HEK293 (cell line): Measurements from ENCODE around the gene CD40.

Source experiments
- CTCF ChIP-seq: fragments of 450-650 bp; formaldehyde crosslinking; IDR thresholded peaks from 2 replicates; pipeline ENCODE4 v1.5.1; 2016; ENCODE audit warnings: missing biosample characterization, missing genetic modification characterization
- ZNF121 ChIP-seq: fragments of 450-650 bp; formaldehyde crosslinking; IDR thresholded peaks from 2 replicates; pipeline ENCODE4 v1.5.1; 2016; ENCODE audit warnings: missing biosample characterization, missing genetic modification characterization

- no peak for TF ChIP-seq CTCF (tag by site-specific recombination)
- no peak for TF ChIP-seq ZNF121 (tag by site-specific recombination)
Observed at GRCh38 chr20:46108435-46108841, 9.7 kb upstream of the CD40 start.
